HEK293T (cell line): ENCODE results near the gene CFAP92.

Source experiments
- CTCF ChIA-PET: fragments of 350-600 bp; formaldehyde crosslinking; extraction: SDS; loops from one replicate; lab custom pipeline; 2021; ENCODE audit warnings: antibody characterized with exemption, inconsistent platforms; lab: Yijun Ruan, JAX
- POLR2A ChIA-PET: fragments of 350-600 bp; formaldehyde crosslinking; extraction: SDS; loops from one replicate; lab custom pipeline; 2020; ENCODE audit warnings: antibody characterized with exemption, inconsistent platforms; lab: Yijun Ruan, JAX
- DNase-seq: peaks from one replicate; pipeline ENCODE4 v3.0.0; 2012; ENCODE audit warnings: mixed read lengths; ENCODE audit errors: extremely low spot score
- ARNT ChIP-seq: fragments of 450-650 bp; IDR thresholded peaks from 2 replicates; pipeline ENCODE4 v1.6.1; 2017; ENCODE audit warnings: mild to moderate bottlenecking
- BHLHE40 ChIP-seq: fragments of 450-650 bp; IDR thresholded peaks from 2 replicates; pipeline ENCODE4 v1.6.1; 2016; ENCODE audit warnings: mild to moderate bottlenecking, moderate library complexity, borderline replicate concordance
- CTBP1 ChIP-seq: fragments of 450-650 bp; IDR thresholded peaks from 2 replicates; pipeline ENCODE4 v1.6.1; 2016; ENCODE audit warnings: borderline replicate concordance
- ELF4 ChIP-seq: fragments of 450-650 bp; IDR thresholded peaks from 2 replicates; pipeline ENCODE4 v1.6.1; 2017; ENCODE audit warnings: antibody characterized with exemption
- FOXA1 ChIP-seq: fragments of 450-650 bp; IDR thresholded peaks from 2 replicates; pipeline ENCODE4 v1.6.1; 2016; ENCODE audit warnings: mild to moderate bottlenecking
- FOXK2 ChIP-seq: fragments of 450-650 bp; IDR thresholded peaks from 2 replicates; pipeline ENCODE4 v1.6.1; 2016; ENCODE audit warnings: mild to moderate bottlenecking
- FOXM1 ChIP-seq: fragments of 450-650 bp; IDR thresholded peaks from 2 replicates; pipeline ENCODE4 v1.6.1; 2017; ENCODE audit warnings: mild to moderate bottlenecking, borderline replicate concordance
- HDGF ChIP-seq: fragments of 450-650 bp; IDR thresholded peaks from 2 replicates; pipeline ENCODE4 v1.6.1; 2017; ENCODE audit warnings: antibody characterized with exemption, borderline replicate concordance
- L3MBTL2 ChIP-seq: fragments of 450-650 bp; conservative IDR thresholded peaks from 2 replicates; pipeline ENCODE4 v1.6.1; 2016; ENCODE audit warnings: mild to moderate bottlenecking
- LEF1 ChIP-seq: fragments of 450-650 bp; IDR thresholded peaks from 2 replicates; pipeline ENCODE4 v1.6.1; 2017; ENCODE audit warnings: mild to moderate bottlenecking, borderline replicate concordance
- NFRKB ChIP-seq: fragments of 450-650 bp; IDR thresholded peaks from 2 replicates; pipeline ENCODE4 v1.6.1; 2016; ENCODE audit warnings: mild to moderate bottlenecking, moderate library complexity
- SP1 ChIP-seq: fragments of 450-650 bp; IDR thresholded peaks from 2 replicates; pipeline ENCODE4 v1.6.1; 2017
- SUZ12 ChIP-seq: fragments of 450-650 bp; IDR thresholded peaks from 2 replicates; pipeline ENCODE4 v1.6.1; 2016; ENCODE audit warnings: mild to moderate bottlenecking
- TARDBP ChIP-seq: fragments of 450-650 bp; IDR thresholded peaks from 2 replicates; pipeline ENCODE4 v1.6.1; 2016
- ZNF384 ChIP-seq: fragments of 450-650 bp; IDR thresholded peaks from 2 replicates; pipeline ENCODE4 v1.6.1; 2016
- TF ChIP-seq, protein P1 (sequence below): fragments of 450-650 bp; IDR thresholded peaks from 2 replicates; pipeline ENCODE4 v1.6.1; 2016

CFAP92 gene

GRCh38 chr3:129004639-129005295, 10.9 kb upstream of the CFAP92 start:
- CTCF ChIA-PET: interaction anchor here (0.6 kb wide), 1 partner anchor 190 kb away, joined by 4 read pairs; no protein-coding TSS in a partner anchor
- no peak for DNase-seq
- POLR2A ChIA-PET: interaction anchor here (0.9 kb wide), 1 partner anchor 22 kb away, joined by 3 read pairs; no protein-coding TSS in a partner anchor
- TF ChIP-seq HDGF (no peak), ZNF384 (no peak), FOXA1 (no peak), ELF4 (no peak)

DNA sequence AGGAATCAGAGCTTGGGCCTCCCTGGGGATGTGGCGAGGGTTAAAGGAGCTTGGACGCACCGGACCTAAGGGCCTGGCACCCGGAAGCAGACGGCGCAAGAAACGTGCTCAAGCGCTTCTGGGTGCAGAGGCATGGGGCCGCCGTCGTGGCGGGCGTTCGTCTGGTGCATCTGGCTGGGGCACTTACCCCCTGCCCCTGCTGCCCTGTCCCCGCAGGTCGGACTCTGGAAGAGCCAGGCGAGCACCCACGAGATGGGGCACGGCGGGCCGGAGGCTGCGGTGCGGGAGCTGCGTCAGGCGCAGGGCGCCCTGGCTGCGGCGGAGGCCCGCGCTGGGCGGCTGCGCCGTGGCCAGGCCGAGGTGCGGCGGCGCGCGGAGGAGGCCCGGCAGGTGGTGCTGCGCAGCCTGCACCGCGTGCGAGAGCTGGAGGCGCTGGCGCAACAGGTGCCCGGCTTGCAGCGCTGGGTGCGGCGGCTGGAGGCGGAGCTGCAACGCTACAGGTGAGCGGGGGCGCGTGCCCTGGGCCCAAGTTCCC, 9.8 kb upstream of the CFAP92 start:
- CTCF ChIA-PET: no interaction called here
- no peak for DNase-seq
- POLR2A ChIA-PET: no interaction called here
- TF ChIP-seq ELF4 (no peak), NFRKB (no peak), HDGF (no peak), SUZ12 (no peak), ARNT (no peak), LEF1 (no peak), FOXA1 (no peak)

- TF ChIP-seq L3MBTL2 (no peak), FOXA1 (no peak), ARNT (no peak)
- TF ChIP-seq, protein P1, sequence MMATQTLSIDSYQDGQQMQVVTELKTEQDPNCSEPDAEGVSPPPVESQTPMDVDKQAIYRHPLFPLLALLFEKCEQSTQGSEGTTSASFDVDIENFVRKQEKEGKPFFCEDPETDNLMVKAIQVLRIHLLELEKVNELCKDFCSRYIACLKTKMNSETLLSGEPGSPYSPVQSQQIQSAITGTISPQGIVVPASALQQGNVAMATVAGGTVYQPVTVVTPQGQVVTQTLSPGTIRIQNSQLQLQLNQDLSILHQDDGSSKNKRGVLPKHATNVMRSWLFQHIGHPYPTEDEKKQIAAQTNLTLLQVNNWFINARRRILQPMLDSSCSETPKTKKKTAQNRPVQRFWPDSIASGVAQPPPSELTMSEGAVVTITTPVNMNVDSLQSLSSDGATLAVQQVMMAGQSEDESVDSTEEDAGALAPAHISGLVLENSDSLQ: 0 out of 2 replicates have a peak, but pooled peaks have one; percentile 18
- no peak for DNase-seq
- ChIA-PET CTCF (no interaction called here), POLR2A (no interaction called here)
These were observed 9.0 kb upstream of the CFAP92 start for GRCh38 chr3:129002573-129003569.

GRCh38 chr3:129001806-129002572, 8.1 kb upstream of the CFAP92 start:
- CTCF ChIA-PET: no interaction called here
- DNase-seq: peak; percentile 51
- POLR2A ChIA-PET: no interaction called here
- TF ChIP-seq ZNF384 (no peak), BHLHE40 (no peak), FOXK2 (no peak), FOXA1 (no peak), CTBP1 (no peak), ELF4 (no peak), LEF1 (no peak), HDGF (no peak)
- TF ChIP-seq, protein P1: no peak

DNA sequence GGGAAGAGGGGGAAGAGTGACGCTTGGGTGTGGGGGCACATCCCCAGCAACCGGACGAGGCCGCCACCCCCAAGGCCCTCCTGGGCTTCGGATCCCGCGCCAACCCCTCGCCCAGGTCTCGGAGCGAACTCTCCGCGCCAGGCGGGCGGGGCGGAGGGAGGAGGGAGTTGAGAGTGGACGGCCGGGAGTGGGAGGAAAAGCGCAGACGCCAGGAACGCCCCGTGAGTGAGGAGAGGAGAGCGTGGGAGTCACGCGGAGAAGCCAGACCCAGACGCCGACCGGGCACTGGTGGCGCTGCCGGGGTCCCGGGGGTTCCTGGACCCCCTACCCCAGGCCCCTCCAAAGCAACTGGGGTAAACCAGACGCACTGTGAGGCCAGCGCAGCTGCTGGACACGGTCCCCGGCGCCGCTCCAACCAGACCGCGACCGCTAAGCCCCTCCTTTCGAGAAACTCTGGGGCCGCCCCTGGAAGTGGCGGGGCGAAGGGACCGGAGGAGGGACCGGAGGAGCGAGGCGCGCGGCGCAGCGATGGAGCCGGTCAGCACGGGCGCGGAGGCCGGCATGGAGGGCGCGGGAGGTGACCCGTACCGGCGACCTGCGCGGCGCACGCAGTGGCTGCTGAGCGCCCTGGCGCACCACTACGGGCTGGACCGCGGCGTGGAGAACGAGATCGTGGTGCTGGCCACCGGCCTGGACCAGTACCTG, 7.4 kb upstream of the CFAP92 start, which contains the start of gene EFCC1:
EFCC1 (plus strand) TSS at position 204 of the 705 bp plus-strand sequence; CDS start at position 529, 325 bp downstream.
- ChIA-PET CTCF (no interaction called here), POLR2A (no interaction called here)
- TF ChIP-seq TARDBP (no peak), HDGF (no peak), FOXK2 (no peak), ELF4 (no peak), FOXA1 (no peak), L3MBTL2 (no peak), SUZ12 (no peak), NFRKB (no peak), LEF1 (no peak), SP1 (no peak), FOXM1 (no peak), BHLHE40 (no peak), ZNF384 (no peak), CTBP1 (no peak), ARNT (no peak)
- TF ChIP-seq, protein P1: no peak
- DNase-seq: no peak
